ENCODE results near the gene PCIF1.

DNA sequence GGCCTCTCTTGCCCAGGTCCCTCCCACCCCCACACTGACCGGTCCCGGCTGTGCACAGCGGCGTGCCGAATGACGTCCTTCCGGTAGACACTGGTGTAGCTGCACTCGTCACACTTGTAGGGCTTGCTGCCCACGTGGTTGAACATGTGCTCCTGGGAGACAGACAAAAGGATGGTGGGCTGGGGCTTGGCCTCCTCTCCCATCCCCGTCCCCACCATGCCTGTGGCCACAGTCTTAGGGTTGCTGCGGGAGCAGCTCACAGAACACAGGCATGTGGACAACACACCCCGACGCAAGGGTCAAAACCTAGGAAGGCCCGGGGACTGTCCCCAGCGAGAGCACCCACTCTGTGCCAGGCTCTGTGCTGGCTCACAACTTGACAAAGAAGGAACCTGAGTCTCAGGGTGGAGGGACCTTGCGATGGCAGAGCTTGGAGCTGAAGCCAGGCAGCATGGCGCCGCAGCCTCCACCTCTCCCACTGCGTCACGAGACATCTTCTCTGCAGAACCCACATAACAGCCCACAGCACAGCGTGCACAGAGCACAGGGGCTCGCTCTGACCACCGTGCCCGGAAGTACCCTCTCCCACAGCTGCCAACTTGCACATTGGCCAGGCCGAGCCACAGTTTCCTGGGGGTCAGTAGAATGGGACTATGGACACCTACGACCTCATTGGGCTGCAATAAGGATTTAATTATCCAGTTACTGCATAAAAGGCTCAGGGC, 27.7 kb downstream of the PCIF1 start:
- TF ChIP-seq, protein P1, sequence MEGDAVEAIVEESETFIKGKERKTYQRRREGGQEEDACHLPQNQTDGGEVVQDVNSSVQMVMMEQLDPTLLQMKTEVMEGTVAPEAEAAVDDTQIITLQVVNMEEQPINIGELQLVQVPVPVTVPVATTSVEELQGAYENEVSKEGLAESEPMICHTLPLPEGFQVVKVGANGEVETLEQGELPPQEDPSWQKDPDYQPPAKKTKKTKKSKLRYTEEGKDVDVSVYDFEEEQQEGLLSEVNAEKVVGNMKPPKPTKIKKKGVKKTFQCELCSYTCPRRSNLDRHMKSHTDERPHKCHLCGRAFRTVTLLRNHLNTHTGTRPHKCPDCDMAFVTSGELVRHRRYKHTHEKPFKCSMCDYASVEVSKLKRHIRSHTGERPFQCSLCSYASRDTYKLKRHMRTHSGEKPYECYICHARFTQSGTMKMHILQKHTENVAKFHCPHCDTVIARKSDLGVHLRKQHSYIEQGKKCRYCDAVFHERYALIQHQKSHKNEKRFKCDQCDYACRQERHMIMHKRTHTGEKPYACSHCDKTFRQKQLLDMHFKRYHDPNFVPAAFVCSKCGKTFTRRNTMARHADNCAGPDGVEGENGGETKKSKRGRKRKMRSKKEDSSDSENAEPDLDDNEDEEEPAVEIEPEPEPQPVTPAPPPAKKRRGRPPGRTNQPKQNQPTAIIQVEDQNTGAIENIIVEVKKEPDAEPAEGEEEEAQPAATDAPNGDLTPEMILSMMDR (IDR thresholded peaks at IDR 0.05; ENCODE audit: low read depth, low read length), result no peak
- TF ChIP-seq EZH2phosphoT487 (IDR thresholded peaks at IDR 0.05; ENCODE audit: low read depth), result no peak

Data from OCI-LY3 (cell line).